Activated naive CD4-positive, alpha-beta T cell (primary cell): Measurements from ENCODE around the gene APOLD1.

Experiments
- DNase-seq, 4 experiments: peaks; one replicate each; lab custom pipeline; 2025; lab: John Stamatoyannopoulos, UW

Gene APOLD1

DNA sequence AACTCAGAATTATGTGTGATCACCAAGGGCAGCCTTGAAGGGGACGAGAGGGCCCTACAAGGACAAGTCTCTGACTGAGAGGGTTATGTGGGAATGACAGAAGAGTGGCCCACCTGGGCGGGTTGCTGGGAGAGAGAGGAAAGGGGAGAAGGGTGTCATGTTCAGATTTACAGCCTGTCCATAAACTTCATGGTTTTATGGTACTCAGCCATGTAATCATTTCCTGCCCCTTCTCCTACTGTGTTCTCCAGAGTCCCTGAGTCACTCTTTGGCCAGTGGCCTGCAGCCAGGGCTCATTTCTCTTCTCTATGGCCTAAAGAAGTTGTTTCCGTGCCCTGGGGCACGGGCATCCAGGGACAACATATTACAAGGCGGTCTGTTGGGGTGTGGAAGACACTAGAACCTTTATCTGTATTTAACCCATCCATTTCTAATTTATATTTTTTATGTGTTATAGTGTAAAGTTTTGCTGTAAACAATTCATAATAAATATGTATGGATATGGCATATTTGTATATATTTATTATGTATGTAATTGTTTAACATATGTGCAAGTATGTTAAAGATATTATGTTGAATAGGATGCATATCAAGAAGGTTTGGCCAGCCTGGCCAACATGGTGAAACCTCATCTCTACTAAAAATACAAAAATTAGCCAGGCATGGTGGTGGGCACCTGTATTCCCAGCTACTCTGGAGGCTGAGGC, 54.6 kb downstream of the APOLD1 start:
- DNase-seq, result no peak

DNA sequence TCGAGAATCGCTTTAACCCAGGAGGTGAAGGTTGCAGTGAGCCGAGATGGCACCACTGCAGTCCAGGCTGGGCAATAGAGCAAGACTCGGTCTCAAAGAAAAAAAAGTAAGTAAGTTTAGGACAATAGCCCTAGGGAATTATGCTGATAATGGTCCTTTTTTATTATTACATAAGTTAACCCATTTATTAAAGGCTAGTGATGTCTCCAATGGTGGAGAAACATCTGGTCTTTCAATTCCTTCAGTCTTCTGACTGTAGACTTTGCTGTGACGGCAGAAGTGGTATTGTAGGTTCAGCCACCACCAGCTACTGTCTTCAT, 55.1 kb downstream of the APOLD1 start:
- DNase-seq, result no peak
